ENCODE measurements around the gene LRRC4.

DNA sequence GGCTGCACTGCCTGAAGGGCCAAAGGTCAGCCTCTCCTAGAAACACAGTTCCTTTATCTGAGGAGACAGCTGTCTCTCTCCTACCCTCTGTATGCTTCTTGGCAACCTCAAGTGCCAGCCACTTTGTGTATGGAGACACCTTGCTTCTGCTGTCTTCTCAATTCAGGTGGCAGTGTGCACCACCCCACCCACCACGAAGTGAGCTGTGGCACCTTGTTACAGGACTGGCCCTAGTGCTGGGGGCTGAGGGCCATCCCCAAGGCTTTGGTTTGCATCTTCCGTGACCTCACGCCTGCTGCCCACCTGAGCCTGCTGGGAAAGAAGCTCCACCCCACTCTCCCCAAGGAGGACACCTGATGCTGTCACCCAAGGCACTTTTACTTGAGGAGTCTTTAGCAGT is 47.1 kb upstream of the LRRC4 start:
- no peak for TF ChIP-seq POLR2A (IDR thresholded peaks at IDR 0.05)
- TF ChIP-seq, protein P1, sequence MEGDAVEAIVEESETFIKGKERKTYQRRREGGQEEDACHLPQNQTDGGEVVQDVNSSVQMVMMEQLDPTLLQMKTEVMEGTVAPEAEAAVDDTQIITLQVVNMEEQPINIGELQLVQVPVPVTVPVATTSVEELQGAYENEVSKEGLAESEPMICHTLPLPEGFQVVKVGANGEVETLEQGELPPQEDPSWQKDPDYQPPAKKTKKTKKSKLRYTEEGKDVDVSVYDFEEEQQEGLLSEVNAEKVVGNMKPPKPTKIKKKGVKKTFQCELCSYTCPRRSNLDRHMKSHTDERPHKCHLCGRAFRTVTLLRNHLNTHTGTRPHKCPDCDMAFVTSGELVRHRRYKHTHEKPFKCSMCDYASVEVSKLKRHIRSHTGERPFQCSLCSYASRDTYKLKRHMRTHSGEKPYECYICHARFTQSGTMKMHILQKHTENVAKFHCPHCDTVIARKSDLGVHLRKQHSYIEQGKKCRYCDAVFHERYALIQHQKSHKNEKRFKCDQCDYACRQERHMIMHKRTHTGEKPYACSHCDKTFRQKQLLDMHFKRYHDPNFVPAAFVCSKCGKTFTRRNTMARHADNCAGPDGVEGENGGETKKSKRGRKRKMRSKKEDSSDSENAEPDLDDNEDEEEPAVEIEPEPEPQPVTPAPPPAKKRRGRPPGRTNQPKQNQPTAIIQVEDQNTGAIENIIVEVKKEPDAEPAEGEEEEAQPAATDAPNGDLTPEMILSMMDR (IDR thresholded peaks at IDR 0.05) = no peak
